Measurements from ENCODE around the gene HS3ST1. TPM values are rescaled to one million over a fixed set of nuclear protein-coding genes. Genes with fewer than 3 reads are reported as not detected.
A peak's percentile ranks its signal among the peaks of the same experiment; 100 is the strongest.

The HS3ST1 gene
- total RNA-seq, 2 donors from 2014 or later, result 1.3 to 2.8 TPM

DNA sequence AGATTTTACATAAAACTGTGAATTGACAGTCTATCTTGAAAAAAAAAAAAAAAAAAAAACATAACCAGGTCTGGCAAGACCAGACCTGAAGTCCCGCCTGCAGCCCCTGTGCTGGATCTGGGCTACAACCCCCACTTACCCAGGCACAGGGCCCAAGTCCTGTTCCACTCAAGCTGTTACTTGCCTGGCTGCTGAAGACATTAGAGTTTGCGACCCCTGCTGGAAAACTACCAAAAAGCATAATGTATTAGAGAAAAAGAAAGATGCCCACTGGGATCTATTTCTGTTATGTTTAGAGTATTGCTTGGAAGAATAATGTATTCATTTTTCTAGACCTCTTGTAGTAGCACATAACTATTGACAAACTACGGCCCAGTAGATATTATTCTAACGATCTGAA lies 4.7 kb downstream of the HS3ST1 start:
- Mint-ChIP-seq H3K4me1 (peaks cover 64% of the 10 kb centered on the region), H3K9me3 (no peaks in the 10 kb centered on the region), H3K27ac (no peak overlapping the region), H3K27me3 (ENCODE audit: insufficient read depth) (peaks cover 30% of the 10 kb centered on the region), H3K4me3 (no peak overlapping the region), H3K36me3 (ENCODE audit: low read depth) (no peaks in the 10 kb centered on the region)
- Histone ChIP-seq H3K9ac (ENCODE audit: extremely low read depth, low read length, poor library complexity, severe bottlenecking) (no peak overlapping the region), H3K4me3 (ENCODE audit: low read length) (peak overlapping the region; percentile 15), H3K36me3 (ENCODE audit: control insufficient read depth, insufficient read depth, low read length) (no peaks in the 10 kb centered on the region), H3K27ac (ENCODE audit: low read depth, low read length) (no peak overlapping the region), H3K4me1 (ENCODE audit: control insufficient read depth, insufficient read depth, low read length) (peaks cover 19% of the 10 kb centered on the region), H3K27me3 (ENCODE audit: control insufficient read depth, insufficient read depth, low read length, poor library complexity, severe bottlenecking) (peaks cover 32% of the 10 kb centered on the region), H3K9me3 (ENCODE audit: control insufficient read depth, low read length) (no peaks in the 10 kb centered on the region)
- TF ChIP-seq, protein P1, sequence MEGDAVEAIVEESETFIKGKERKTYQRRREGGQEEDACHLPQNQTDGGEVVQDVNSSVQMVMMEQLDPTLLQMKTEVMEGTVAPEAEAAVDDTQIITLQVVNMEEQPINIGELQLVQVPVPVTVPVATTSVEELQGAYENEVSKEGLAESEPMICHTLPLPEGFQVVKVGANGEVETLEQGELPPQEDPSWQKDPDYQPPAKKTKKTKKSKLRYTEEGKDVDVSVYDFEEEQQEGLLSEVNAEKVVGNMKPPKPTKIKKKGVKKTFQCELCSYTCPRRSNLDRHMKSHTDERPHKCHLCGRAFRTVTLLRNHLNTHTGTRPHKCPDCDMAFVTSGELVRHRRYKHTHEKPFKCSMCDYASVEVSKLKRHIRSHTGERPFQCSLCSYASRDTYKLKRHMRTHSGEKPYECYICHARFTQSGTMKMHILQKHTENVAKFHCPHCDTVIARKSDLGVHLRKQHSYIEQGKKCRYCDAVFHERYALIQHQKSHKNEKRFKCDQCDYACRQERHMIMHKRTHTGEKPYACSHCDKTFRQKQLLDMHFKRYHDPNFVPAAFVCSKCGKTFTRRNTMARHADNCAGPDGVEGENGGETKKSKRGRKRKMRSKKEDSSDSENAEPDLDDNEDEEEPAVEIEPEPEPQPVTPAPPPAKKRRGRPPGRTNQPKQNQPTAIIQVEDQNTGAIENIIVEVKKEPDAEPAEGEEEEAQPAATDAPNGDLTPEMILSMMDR (conservative IDR thresholded peaks at IDR 0.05), result peak; percentile 84
- DNase-seq, result peak; percentile 81
- 74% methylated on average over 4 of the region's 4 CpGs; no CpG with 5 or more reads in 1 of the 2 experiments for WGBS, 2 experiments (ENCODE audit: insufficient coverage in 1 of 2, insufficient read length in 1 of 2)

DNA sequence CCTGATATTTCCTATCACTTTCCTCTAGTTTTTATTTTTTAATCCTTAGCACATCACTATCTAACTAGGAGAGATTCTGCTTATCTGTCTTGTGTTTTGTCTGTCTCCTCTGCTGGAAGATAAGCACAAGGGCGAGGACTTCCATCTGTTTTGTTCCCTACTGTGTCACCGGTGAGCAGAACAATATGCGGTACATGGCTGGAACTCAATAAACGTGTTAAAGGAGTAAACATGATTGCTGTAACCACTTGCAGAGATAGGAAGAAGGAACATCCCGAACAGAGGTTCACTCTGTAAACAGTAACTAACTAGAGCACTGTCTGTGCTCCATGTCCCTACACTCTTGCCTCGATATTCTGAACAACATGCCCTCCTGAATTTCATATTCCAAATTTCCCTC lies 5.2 kb downstream of the HS3ST1 start:
- Histone ChIP-seq H3K36me3 (ENCODE audit: control insufficient read depth, insufficient read depth, low read length) (no peaks in the 10 kb centered on the region), H3K27ac (ENCODE audit: low read depth, low read length) (no peak overlapping the region), H3K9me3 (ENCODE audit: control insufficient read depth, low read length) (no peaks in the 10 kb centered on the region), H3K9ac (ENCODE audit: extremely low read depth, low read length, poor library complexity, severe bottlenecking) (no peak overlapping the region), H3K27me3 (ENCODE audit: control insufficient read depth, insufficient read depth, low read length, poor library complexity, severe bottlenecking) (peaks cover 29% of the 10 kb centered on the region), H3K4me1 (ENCODE audit: control insufficient read depth, insufficient read depth, low read length) (peaks cover 19% of the 10 kb centered on the region), H3K4me3 (ENCODE audit: low read length) (peak overlapping the region; percentile 15)
- Mint-ChIP-seq H3K9me3 (no peaks in the 10 kb centered on the region), H3K4me1 (peaks cover 64% of the 10 kb centered on the region), H3K36me3 (ENCODE audit: low read depth) (no peaks in the 10 kb centered on the region), H3K27me3 (ENCODE audit: insufficient read depth) (peaks cover 29% of the 10 kb centered on the region), H3K4me3 (no peak overlapping the region), H3K27ac (peak overlapping the region; percentile 31)
- 50 to 54% methylated on average over 3 to 6 of the region's 6 CpGs for WGBS, 2 experiments (ENCODE audit: insufficient coverage in 1 of 2, insufficient read length in 1 of 2)
- DNase-seq, result peak; percentile 62
- TF ChIP-seq, protein P1 (conservative IDR thresholded peaks at IDR 0.05), result no peak

DNA sequence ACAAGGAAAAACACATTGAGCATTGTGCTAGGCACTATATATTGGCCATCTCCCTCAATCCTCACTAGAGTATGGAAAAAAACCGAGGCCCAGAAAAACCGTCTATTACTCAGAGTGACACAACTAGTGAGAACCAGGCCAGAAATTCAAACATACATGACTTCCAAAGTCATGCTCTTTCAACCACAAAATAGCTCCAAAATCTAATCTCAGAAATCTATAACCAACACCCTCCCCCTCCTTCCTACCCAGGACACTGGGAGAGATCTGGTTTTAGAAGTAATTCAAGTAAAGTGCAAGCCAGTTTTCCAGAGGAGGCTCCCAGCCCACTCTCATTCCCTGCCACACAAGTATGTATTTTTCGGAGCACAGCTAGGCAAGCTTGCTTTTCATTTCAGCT lies 7.6 kb downstream of the HS3ST1 start:
- no peaks in the 10 kb centered on the region for H3K9me3 ChIP-seq (ENCODE audit: control insufficient read depth, low read length)
- Mint-ChIP-seq H3K27me3 (ENCODE audit: insufficient read depth) (peaks cover 7% of the 10 kb centered on the region), H3K4me3 (no peak overlapping the region), H3K4me1 (peaks cover 58% of the 10 kb centered on the region), H3K9me3 (no peaks in the 10 kb centered on the region), H3K27ac (peak overlapping the region; percentile 14), H3K36me3 (ENCODE audit: low read depth) (no peaks in the 10 kb centered on the region)
- DNase-seq, result no peak
- H3K9ac ChIP-seq (ENCODE audit: extremely low read depth, low read length, poor library complexity, severe bottlenecking), result no peak overlapping the region
- peak overlapping the region; percentile 26 for H3K4me3 ChIP-seq (ENCODE audit: low read length)
- peaks cover 29% of the 10 kb centered on the region for H3K4me1 ChIP-seq (ENCODE audit: control insufficient read depth, insufficient read depth, low read length)
- 86 to 90% methylated on average over 1 to 3 of the region's 3 CpGs for WGBS, 2 experiments (ENCODE audit: insufficient coverage in 1 of 2, insufficient read length in 1 of 2)
- TF ChIP-seq, protein P1 (conservative IDR thresholded peaks at IDR 0.05), result no peak
- peaks cover 6% of the 10 kb centered on the region for H3K27me3 ChIP-seq (ENCODE audit: control insufficient read depth, insufficient read depth, low read length, poor library complexity, severe bottlenecking)
- H3K36me3 ChIP-seq (ENCODE audit: control insufficient read depth, insufficient read depth, low read length), result no peaks in the 10 kb centered on the region
- no peak overlapping the region for H3K27ac ChIP-seq (ENCODE audit: low read depth, low read length)
